ENCODE measurements around the gene TEX53.

DNA sequence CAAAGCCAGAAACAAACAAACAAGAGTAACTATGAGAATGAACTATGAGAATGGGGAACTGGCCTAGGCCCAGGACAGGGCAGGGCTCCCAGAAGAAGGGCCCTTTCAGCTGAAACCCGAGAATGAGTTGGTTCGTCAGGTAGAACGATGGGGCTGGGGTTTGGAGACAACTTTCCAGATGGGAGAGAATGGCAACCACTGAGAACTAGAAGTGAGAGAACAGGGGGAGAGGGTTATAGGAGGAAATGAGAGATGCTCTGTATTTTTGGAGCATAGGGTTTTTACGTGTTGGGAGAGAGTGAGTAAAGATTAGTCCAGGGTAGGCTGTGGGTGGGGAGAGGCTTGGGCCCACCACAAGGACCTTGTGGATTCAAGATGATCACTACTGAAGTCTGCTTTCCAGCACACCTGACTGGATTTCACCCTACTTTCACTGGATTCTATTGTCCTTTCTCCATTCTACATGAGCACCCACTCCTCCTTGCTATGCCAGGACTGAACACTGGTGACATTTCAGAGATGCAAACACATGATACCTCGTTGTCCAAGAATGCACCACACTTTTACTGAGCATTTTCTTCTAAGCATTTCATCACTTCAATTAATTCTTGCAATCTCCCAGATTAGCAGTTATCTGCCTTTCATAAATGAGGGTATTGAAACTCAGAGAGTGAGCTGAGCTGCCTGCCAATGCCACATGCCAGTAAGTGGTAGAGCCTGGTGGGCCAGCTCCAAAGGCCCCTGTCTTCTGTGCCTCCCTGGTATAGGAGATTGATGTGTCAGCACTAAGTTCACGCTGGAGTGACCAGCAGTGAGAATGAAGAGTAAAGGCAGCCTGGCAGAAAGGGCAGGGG lies 49.7 kb downstream of the TEX53 start:
- TF ChIP-seq, protein P1, sequence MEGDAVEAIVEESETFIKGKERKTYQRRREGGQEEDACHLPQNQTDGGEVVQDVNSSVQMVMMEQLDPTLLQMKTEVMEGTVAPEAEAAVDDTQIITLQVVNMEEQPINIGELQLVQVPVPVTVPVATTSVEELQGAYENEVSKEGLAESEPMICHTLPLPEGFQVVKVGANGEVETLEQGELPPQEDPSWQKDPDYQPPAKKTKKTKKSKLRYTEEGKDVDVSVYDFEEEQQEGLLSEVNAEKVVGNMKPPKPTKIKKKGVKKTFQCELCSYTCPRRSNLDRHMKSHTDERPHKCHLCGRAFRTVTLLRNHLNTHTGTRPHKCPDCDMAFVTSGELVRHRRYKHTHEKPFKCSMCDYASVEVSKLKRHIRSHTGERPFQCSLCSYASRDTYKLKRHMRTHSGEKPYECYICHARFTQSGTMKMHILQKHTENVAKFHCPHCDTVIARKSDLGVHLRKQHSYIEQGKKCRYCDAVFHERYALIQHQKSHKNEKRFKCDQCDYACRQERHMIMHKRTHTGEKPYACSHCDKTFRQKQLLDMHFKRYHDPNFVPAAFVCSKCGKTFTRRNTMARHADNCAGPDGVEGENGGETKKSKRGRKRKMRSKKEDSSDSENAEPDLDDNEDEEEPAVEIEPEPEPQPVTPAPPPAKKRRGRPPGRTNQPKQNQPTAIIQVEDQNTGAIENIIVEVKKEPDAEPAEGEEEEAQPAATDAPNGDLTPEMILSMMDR (IDR thresholded peaks at IDR 0.05; ENCODE audit: low read depth, low read length, poor library complexity, severe bottlenecking): no peak
- TF ChIP-seq EZH2phosphoT487 (IDR thresholded peaks at IDR 0.05; ENCODE audit: borderline replicate concordance, low read length): no peak
